Sigmoid colon (tissue), 4 donors: ENCODE data around the gene DTNA.

ENCODE experiments used
- CTCF ChIP-seq, 4 experiments: fragments of 450-650 bp in 3 of 4; fragments of 200-600 bp in 1 of 4; IDR thresholded peaks; one replicate each; pipeline ENCODE4 v1.5.1; 2016 to 2019; ENCODE audit warnings: antibody characterized with exemption in 4 of 4, mild to moderate bottlenecking in 3 of 4, moderate library complexity in 2 of 4
- EP300 ChIP-seq, 4 donors: sonication (generic); formaldehyde crosslinking; IDR thresholded peaks; one replicate each; pipeline ENCODE4 v1.6.1; 2017; ENCODE audit warnings: antibody characterized with exemption in 4 of 4
- POLR2A ChIP-seq, 2 donors: fragments of 450-650 bp; IDR thresholded peaks; one replicate each; pipeline ENCODE4 v1.6.1; 2016; ENCODE audit warnings: antibody characterized with exemption in 2 of 2, mild to moderate bottlenecking in 2 of 2, moderate library complexity in 2 of 2

DNA sequence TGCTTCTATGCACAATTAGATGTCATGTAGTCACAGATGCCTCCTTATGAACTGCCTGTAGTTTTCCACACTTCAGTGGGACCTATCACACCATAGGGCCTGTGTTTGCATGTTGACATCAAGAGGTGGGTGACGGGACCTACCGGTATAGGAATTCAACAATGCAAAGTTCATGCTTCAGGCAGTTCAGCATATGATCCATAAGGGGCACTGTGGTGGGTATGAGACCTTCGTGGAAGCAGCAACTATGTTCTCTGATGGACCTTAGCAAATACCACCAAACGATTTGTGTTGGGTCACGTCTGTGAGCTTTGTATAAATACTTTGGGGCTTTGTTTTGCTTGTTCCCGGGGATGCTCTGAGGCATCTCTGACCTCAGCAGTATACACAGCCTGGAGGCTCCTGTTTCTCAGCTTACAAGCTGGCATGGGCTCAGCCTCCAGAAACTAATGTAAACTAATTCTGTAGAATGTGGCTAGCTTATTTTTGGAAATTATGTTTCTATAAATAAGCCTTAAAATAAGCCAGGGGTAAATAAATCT, 111.6 kb downstream of the DTNA start:
- TF ChIP-seq EP300 (IDR thresholded peaks at IDR 0.05): no peak
- TF ChIP-seq POLR2A (IDR thresholded peaks at IDR 0.05): no peak
- TF ChIP-seq CTCF (IDR thresholded peaks at IDR 0.05): no peak
